GM19351 (cell line): ENCODE results near the gene PID1.

Source experiments
- ATAC-seq: cut with Tn5 transposase; IDR thresholded peaks from one replicate; pipeline ENCODE4 v1.9.1; 2021; ENCODE audit warnings: mild to moderate bottlenecking, moderate library complexity; ENCODE audit not compliant: unreplicated experiment

PID1 gene

DNA sequence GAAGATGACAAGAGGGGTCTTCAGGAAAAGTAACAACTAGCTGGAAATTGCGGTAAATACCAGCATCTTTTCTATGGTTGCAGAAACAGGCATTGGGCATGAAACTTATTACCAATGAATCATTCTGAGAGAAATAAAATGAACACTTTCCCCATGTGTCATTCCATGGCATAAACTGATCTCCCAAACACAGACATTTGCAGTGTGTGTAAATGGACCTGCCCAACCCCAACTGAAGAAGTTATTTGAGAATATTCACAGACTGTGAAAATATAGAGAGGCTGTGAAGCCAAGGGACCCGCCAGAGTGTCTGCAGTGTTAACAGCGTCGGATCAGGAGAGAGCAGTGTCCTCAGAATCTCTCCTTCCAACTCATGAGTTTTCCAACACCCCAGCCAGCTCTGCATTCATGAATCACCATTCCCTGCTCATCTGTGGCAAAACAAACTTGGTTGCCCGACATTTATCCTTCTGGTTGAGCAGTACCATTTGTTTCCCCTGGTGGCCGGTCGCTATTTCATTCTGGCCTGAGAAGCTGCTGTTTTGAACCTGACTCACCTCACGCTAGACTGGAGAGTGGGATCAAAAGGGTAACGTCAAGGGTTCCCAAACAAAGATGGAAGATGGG is 238.4 kb downstream of the PID1 start:
- ATAC-seq, result no peak

GRCh38 chr2:229027353-229028105 is 243.6 kb downstream of the PID1 start:
- no peak for ATAC-seq

- ATAC-seq, result no peak
Measured at GRCh38 chr2:229025653-229026052, 245.4 kb downstream of the PID1 start.

DNA sequence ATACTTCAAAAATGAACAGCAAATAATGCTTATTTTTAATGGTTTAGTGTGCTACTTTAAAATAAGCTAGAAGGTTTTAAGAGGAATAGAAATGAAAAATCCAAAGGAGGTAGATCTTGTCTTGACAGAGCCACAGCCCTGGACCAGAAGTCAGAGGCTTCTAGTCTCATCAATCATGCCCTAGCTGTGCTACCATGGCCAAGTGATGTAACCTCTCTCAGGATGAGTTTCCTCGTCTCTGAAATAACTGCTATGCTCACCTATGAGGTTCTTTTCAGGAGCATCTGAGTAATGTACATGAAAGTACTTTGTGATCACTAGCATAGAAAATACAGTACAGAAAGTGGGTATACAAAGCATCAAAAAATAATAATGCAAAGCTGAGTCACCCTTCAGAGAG is 248.4 kb downstream of the PID1 start:
- no peak for ATAC-seq

- ATAC-seq, result no peak
Measured at GRCh38 chr2:229022071-229022470, 249.0 kb downstream of the PID1 start.

DNA sequence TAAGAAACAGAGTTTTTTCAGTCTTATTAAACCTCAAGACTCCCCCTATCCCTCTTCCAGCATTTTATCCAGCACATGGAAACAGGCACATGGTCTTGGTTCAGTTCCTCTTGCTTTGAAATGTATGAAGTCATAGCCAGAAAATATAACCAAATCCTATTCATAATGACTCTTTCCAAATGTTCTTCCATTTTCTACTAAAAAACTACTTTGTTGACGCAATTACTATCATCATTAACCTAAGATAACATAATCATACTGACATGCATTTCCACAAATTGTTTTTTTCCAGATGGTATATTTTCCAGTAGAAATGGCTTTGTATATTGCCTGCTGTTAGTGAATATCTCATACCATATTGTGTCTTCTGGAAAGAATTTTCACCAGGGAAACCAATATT is 261.3 kb downstream of the PID1 start:
- no peak for ATAC-seq

DNA sequence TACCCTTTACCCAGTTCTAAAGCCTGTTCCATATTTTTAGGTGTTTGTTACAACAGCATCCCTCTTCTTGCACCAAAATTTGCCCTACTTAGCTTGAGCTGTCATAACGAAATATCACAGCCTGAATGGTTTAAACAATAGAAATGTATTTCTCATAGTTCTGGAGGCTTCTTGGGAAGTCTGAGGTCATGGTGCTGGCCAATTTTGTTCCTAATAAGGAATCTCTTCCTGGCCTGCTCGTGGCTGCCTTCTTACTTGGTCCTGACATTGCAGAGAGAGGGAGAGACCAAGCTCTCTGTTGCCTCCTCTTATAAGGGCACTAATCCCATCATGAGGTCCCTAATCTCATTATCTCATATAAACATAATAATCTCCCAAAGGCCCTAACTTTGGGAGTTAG is 267.8 kb downstream of the PID1 start:
- ATAC-seq, result no peak

DNA sequence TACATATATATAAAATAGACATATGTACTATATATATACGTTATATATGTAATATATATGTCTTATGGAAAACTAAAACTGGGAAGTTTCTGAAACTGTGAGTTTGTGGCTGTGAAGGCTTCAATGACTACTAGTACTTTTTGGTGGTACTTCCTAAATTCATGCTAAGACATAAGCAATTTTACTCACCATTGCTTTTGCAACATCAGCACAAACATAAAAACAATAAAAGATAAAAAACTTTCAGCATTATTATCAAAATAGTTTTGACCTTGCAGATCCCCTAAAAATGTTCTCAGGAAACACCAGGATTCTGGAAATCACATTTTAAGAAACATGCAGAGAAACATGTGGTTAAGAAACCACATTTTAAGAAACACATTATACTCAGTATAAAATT is 269.9 kb downstream of the PID1 start:
- no peak for ATAC-seq

- no peak for ATAC-seq
Measured at GRCh38 chr2:228999326-228999725, 271.8 kb downstream of the PID1 start.

GRCh38 chr2:228988786-228989185 is 282.3 kb downstream of the PID1 start:
- ATAC-seq, result no peak

GRCh38 chr2:228987441-228988155 is 283.5 kb downstream of the PID1 start:
- ATAC-seq, result no peak

- no peak for ATAC-seq
Measured at GRCh38 chr2:228986961-228987360, 284.1 kb downstream of the PID1 start.

DNA sequence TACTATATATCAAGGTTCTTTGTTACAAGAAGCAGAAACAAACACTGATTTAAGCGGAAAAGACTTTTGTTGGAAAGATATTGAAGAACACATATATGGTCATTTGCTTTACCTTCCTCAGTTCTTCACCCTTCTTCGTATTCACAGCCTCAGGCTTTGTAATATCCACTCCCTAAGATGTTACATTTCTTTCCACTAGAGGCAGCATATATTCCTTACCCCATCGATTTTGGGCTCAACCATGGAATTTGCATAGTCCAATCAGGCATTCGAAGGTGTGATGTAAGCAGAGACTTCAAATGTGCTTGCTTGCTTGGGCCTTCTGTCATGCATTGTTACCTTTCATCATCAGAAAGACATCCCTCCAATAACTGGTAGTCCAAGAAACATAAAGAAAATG is 287.4 kb downstream of the PID1 start:
- ATAC-seq, result no peak

- ATAC-seq, result no peak
Measured at GRCh38 chr2:228974169-228974568, 296.9 kb downstream of the PID1 start.
